IMR-90 (cell line): ENCODE measurements around the gene ACYP2. TPM values are rescaled to one million over a fixed set of nuclear protein-coding genes. Genes with fewer than 3 reads are reported as not detected.

Source experiments
- ATAC-seq: fragments of 200-7000 bp; cut with Tn5 transposase; 2 replicates; pipeline ENCODE4 v1.9.1; 2020; ENCODE audit warnings: low read depth, mild to moderate bottlenecking, moderate library complexity
- BruUV-seq: library from RNA; stranded (reverse); fragments of 400-500 nt; replicated peaks from 2 replicates; lab custom pipeline; 2021; lab: Mats Ljungman, UMichigan
- CTCF ChIA-PET: fragments of 300-600 bp; formaldehyde crosslinking; extraction: SDS; loops from one replicate; lab custom pipeline; 2021; ENCODE audit warnings: antibody characterized with exemption; lab: Yijun Ruan, JAX
- POLR2A ChIA-PET: fragments of 300-600 bp; sonication (Branson Sonifier 250); formaldehyde crosslinking; loops from one replicate; lab custom pipeline; 2022; ENCODE audit warnings: antibody characterized with exemption; ENCODE audit not compliant: unreplicated experiment; lab: Charles Lee
- DNase-seq: peaks from one replicate; pipeline ENCODE4 v3.0.0; 2013
- H2AFZ ChIP-seq: replicated peaks from 2 replicates; pipeline ENCODE3; 2013; ENCODE audit warnings: low read length, mild to moderate bottlenecking; ENCODE audit not compliant: poor library complexity
- H2AK5ac ChIP-seq: 2 replicates; pipeline ENCODE4 v1.6.1; 2013; ENCODE audit warnings: low read depth, low read length, inconsistent platforms
- H2AK9ac ChIP-seq: replicated peaks from 2 replicates; pipeline ENCODE3; 2013; ENCODE audit warnings: mild to moderate bottlenecking, low read depth, low read length, moderate library complexity; ENCODE audit not compliant: poor library complexity
- H2BK120ac ChIP-seq: 2 replicates; pipeline ENCODE4 v1.6.1; 2013; ENCODE audit warnings: low read depth, low read length, inconsistent platforms
- H2BK15ac ChIP-seq: 3 replicates; pipeline ENCODE4 v1.6.1; 2013; ENCODE audit warnings: low read depth, low read length, inconsistent platforms
- H2BK20ac ChIP-seq: 2 replicates; pipeline ENCODE4 v1.6.1; 2013; ENCODE audit warnings: low read depth, mild to moderate bottlenecking, inconsistent platforms, low read length, moderate library complexity
- H2BK5ac ChIP-seq: 2 replicates; pipeline ENCODE4 v1.6.1; 2013; ENCODE audit warnings: mild to moderate bottlenecking, low read depth, low read length, inconsistent platforms; ENCODE audit not compliant: poor library complexity, severe bottlenecking
- H3K14ac ChIP-seq: replicated peaks from 2 replicates; pipeline ENCODE4 v1.6.1; 2013; ENCODE audit warnings: low read depth, low read length, inconsistent platforms
- H3K18ac ChIP-seq: 2 replicates; pipeline ENCODE4 v1.6.1; 2013; ENCODE audit warnings: low read depth, low read length, control low read depth
- H3K23ac ChIP-seq: 2 replicates; pipeline ENCODE4 v1.6.1; 2013; ENCODE audit warnings: low read depth, low read length, inconsistent platforms
- H3K27ac ChIP-seq: 2 replicates; pipeline ENCODE4 v1.5.1; 2013; ENCODE audit warnings: mild to moderate bottlenecking, control low read depth, low read length; ENCODE audit not compliant: insufficient read depth
- H3K27me3 ChIP-seq: 2 replicates; pipeline ENCODE4 v1.6.1; 2013; ENCODE audit warnings: low read length; ENCODE audit not compliant: control insufficient read depth, insufficient read depth
- H3K36me3 ChIP-seq: 2 replicates; pipeline ENCODE4 v1.6.1; 2013; ENCODE audit warnings: low read length, mixed read lengths; ENCODE audit not compliant: control insufficient read depth, insufficient read depth
- H3K4ac ChIP-seq: 2 replicates; pipeline ENCODE4 v1.6.1; 2013; ENCODE audit warnings: low read depth, low read length, inconsistent platforms
- H3K4me1 ChIP-seq: 2 replicates; pipeline ENCODE4 v1.6.1; 2013; ENCODE audit warnings: low read length, mixed read lengths; ENCODE audit not compliant: control insufficient read depth, insufficient read depth
- H3K4me2 ChIP-seq: 2 replicates; pipeline ENCODE4 v1.6.1; 2013; ENCODE audit warnings: low read depth, mild to moderate bottlenecking, control low read depth, low read length, moderate library complexity
- H3K4me3 ChIP-seq: 2 replicates; pipeline ENCODE4 v1.5.1; 2013; ENCODE audit warnings: low read depth, mild to moderate bottlenecking, control low read depth, low read length, moderate library complexity; ENCODE audit not compliant: insufficient read depth
- H3K56ac ChIP-seq: 2 replicates; pipeline ENCODE4 v1.6.1; 2013; ENCODE audit warnings: low read length, inconsistent platforms; ENCODE audit not compliant: insufficient read depth; ENCODE audit errors: extremely low read depth
- H3K79me1 ChIP-seq, 2 experiments: 2 replicates each; pipeline ENCODE4 v1.6.1; 2013; ENCODE audit warnings: low read length in 2 of 2, inconsistent platforms in 1 of 2, low read depth in 1 of 2
- H3K9ac ChIP-seq: 2 replicates; pipeline ENCODE4 v1.6.1; 2013; ENCODE audit warnings: low read depth, low read length, control low read depth
- H3K9me1 ChIP-seq: 2 replicates; pipeline ENCODE4 v1.6.1; 2013; ENCODE audit warnings: low read length, inconsistent platforms; ENCODE audit not compliant: insufficient read depth
- H3K9me3 ChIP-seq: 2 replicates; pipeline ENCODE4 v1.6.1; 2013; ENCODE audit warnings: low read length; ENCODE audit not compliant: control insufficient read depth, insufficient read depth
- H4K20me1 ChIP-seq: 2 replicates; pipeline ENCODE4 v1.6.1; 2013; ENCODE audit warnings: low read length, inconsistent platforms; ENCODE audit not compliant: insufficient read depth
- H4K5ac ChIP-seq: 2 replicates; pipeline ENCODE4 v1.6.1; 2013; ENCODE audit warnings: mild to moderate bottlenecking, low read depth, low read length, control low read depth
- H4K8ac ChIP-seq, 2 experiments: 2 replicates each; pipeline ENCODE4 v1.6.1; 2013; ENCODE audit warnings: low read depth in 2 of 2, low read length in 2 of 2, control low read depth in 1 of 2, inconsistent platforms in 1 of 2
- H4K91ac ChIP-seq: 2 replicates; pipeline ENCODE4 v1.6.1; 2013; ENCODE audit warnings: low read depth, low read length, inconsistent platforms; ENCODE audit not compliant: insufficient read depth
- BHLHE40 ChIP-seq: fragments of 150-350 bp; IDR thresholded peaks from 2 replicates; pipeline ENCODE4 v1.6.1; 2016; ENCODE audit warnings: mild to moderate bottlenecking, low read depth, low read length
- CEBPB ChIP-seq: IDR thresholded peaks from 2 replicates; pipeline ENCODE4 v1.6.1; 2012; ENCODE audit warnings: low read depth, low read length, improper control_type of control experiment
- CHD1 ChIP-seq: IDR thresholded peaks from 2 replicates; pipeline ENCODE4 v1.6.1; 2012; ENCODE audit warnings: low read depth, low read length, improper control_type of control experiment
- FOS ChIP-seq: fragments of 150-350 bp; IDR thresholded peaks from 2 replicates; pipeline ENCODE4 v1.6.1; 2016; ENCODE audit warnings: low read depth, low read length
- MAFK ChIP-seq: IDR thresholded peaks from 2 replicates; pipeline ENCODE4 v1.6.1; 2012; ENCODE audit warnings: low read depth, low read length, improper control_type of control experiment
- MAZ ChIP-seq: IDR thresholded peaks from 2 replicates; pipeline ENCODE4 v1.6.1; 2012; ENCODE audit warnings: low read depth, mild to moderate bottlenecking, low read length, improper control_type of control experiment, moderate library complexity, borderline replicate concordance
- MXI1 ChIP-seq: IDR thresholded peaks from 2 replicates; pipeline ENCODE4 v1.6.1; 2012; ENCODE audit warnings: low read depth, mild to moderate bottlenecking, low read length, moderate library complexity, borderline replicate concordance
- NFE2L2 ChIP-seq: fragments of 150-350 bp; IDR thresholded peaks from 2 replicates; pipeline ENCODE4 v1.6.1; 2016; ENCODE audit warnings: low read depth, mild to moderate bottlenecking, low read length
- POLR2A ChIP-seq: IDR thresholded peaks from 2 replicates; pipeline ENCODE4 v1.6.1; 2012; ENCODE audit warnings: mild to moderate bottlenecking, low read depth, low read length
- RAD21 ChIP-seq: IDR thresholded peaks from 2 replicates; pipeline ENCODE4 v1.6.1; 2012; ENCODE audit warnings: low read length, improper control_type of control experiment
- RCOR1 ChIP-seq: IDR thresholded peaks from 2 replicates; pipeline ENCODE4 v1.6.1; 2012; ENCODE audit warnings: mild to moderate bottlenecking, low read length, improper control_type of control experiment; ENCODE audit not compliant: insufficient replicate concordance
- RFX5 ChIP-seq: IDR thresholded peaks from 2 replicates; pipeline ENCODE4 v1.8.0; 2012; ENCODE audit warnings: low read depth, mild to moderate bottlenecking, low read length, moderate library complexity
- SMC3 ChIP-seq: fragments of 150-350 bp; IDR thresholded peaks from 2 replicates; pipeline ENCODE4 v1.6.1; 2016; ENCODE audit warnings: low read depth, mild to moderate bottlenecking, antibody characterized with exemption, low read length, moderate library complexity
- WGBS, 2 experiments: methylation state at CpG; one replicate each; pipeline versions ENCODE4 v1.1.5 to v1.1.7; 2013; ENCODE audit warnings: missing lambda C conversion rate in 2 of 2; ENCODE audit not compliant: insufficient read length in 1 of 2; ENCODE audit errors: extremely low coverage in 2 of 2; 5-methylcytosine and 5-hydroxymethylcytosine counted together
- dilution Hi-C: fragments of 300-500 bp; cut with HindIII; formaldehyde crosslinking; loops from one replicate; pipeline ENCODE4 v1.14.3; 2018; ENCODE audit warnings: low sequenced_read_pairs; ENCODE audit not compliant: unreplicated experiment
- in situ Hi-C: fragments of 300-500 bp; cut with MboI; formaldehyde crosslinking; loops from 3 replicates; pipeline ENCODE4 v1.14.3; 2019; ENCODE audit warnings: low sequenced_read_pairs, inconsistent platforms, mixed read lengths
- intact Hi-C: fragments of 100-400 bp; cut with micrococcal nuclease; formaldehyde crosslinking; loops from 2 replicates; pipeline ENCODE4 v1.10.0; 2022
- polyA plus RNA-seq, 3 experiments: library from polyadenylated mRNA; depleted of rRNA; stranded (reverse); fragments of >200 nt; gene quantifications; 2 replicates each; pipeline ENCODE4 v1.2.3, GENCODE V29; 2012; ENCODE audit warnings: low replicate concordance in 1 of 3
- total RNA-seq: library from RNA; depleted of rRNA; stranded (reverse); fragments of >200 nt; gene quantifications from 2 replicates; pipeline ENCODE4 v1.2.3, GENCODE V29; 2012
- TF ChIP-seq, protein P1 (sequence below): conservative IDR thresholded peaks from 2 replicates; pipeline ENCODE4 v1.5.1; 2012; ENCODE audit warnings: mild to moderate bottlenecking, low read depth, low read length, improper control_type of control experiment
- TF ChIP-seq, protein P2 (sequence below): fragments of 150-350 bp; IDR thresholded peaks from 2 replicates; pipeline ENCODE4 v1.6.1; 2016; ENCODE audit warnings: low read depth, mild to moderate bottlenecking, low read length, moderate library complexity, borderline replicate concordance

Gene ACYP2
- total and polyA plus RNA-seq, 2 of the 4 experiments (the other 2 are of a cell fraction), result 3.9 to 7.4 TPM

- BruUV-seq, result no TSS peak
- intact Hi-C loops (no loop called here), dilution Hi-C loops (no loop called here), in situ Hi-C loops (no loop called here)
- Histone ChIP-seq H3K36me3 (no peaks in the 10 kb centered on the region), H4K91ac (no peak overlapping the region), H3K14ac (no peak overlapping the region), H3K56ac (no peak overlapping the region), H3K27me3 (no peaks in the 10 kb centered on the region), H2BK15ac (no peak overlapping the region), H3K27ac (no peak overlapping the region), H4K8ac (no peak overlapping the region), H3K9me3 (no peaks in the 10 kb centered on the region), H3K79me1 (no peaks in the 10 kb centered on the region), H3K4me3 (no peak overlapping the region), H3K9me1 (no peaks in the 10 kb centered on the region), H4K20me1 (no peaks in the 10 kb centered on the region), H3K4ac (no peak overlapping the region), H2AK5ac (no peak overlapping the region), H2BK20ac (no peak overlapping the region), H2AFZ (no peak overlapping the region), H3K9ac (no peak overlapping the region), H3K4me2 (no peak overlapping the region), H4K5ac (no peak overlapping the region), H3K18ac (no peak overlapping the region), H2AK9ac (no peak overlapping the region), H2BK120ac (no peak overlapping the region), H3K23ac (no peak overlapping the region), H2BK5ac (no peak overlapping the region), H3K4me1 (no peaks in the 10 kb centered on the region)
- ChIA-PET POLR2A (no interaction called here), CTCF (no interaction called here)
- WGBS, 2 experiments, result 86% methylated on average over 8 of the region's 37 CpGs; no CpG with 5 or more reads in 1 of the 2 experiments
- DNase-seq, result no peak
- no peak for ATAC-seq
- TF ChIP-seq CEBPB, result no peak
- TF ChIP-seq, protein P1, sequence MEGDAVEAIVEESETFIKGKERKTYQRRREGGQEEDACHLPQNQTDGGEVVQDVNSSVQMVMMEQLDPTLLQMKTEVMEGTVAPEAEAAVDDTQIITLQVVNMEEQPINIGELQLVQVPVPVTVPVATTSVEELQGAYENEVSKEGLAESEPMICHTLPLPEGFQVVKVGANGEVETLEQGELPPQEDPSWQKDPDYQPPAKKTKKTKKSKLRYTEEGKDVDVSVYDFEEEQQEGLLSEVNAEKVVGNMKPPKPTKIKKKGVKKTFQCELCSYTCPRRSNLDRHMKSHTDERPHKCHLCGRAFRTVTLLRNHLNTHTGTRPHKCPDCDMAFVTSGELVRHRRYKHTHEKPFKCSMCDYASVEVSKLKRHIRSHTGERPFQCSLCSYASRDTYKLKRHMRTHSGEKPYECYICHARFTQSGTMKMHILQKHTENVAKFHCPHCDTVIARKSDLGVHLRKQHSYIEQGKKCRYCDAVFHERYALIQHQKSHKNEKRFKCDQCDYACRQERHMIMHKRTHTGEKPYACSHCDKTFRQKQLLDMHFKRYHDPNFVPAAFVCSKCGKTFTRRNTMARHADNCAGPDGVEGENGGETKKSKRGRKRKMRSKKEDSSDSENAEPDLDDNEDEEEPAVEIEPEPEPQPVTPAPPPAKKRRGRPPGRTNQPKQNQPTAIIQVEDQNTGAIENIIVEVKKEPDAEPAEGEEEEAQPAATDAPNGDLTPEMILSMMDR, result no peak
- no peak for TF ChIP-seq RFX5
- TF ChIP-seq RCOR1, result no peak
- TF ChIP-seq SMC3, result no peak
- no peak for TF ChIP-seq BHLHE40
- TF ChIP-seq POLR2A, result no peak
- no peak for TF ChIP-seq RAD21
- TF ChIP-seq MAZ, result no peak
- TF ChIP-seq NFE2L2, result no peak
- TF ChIP-seq MAFK, result no peak
- no peak for TF ChIP-seq MXI1
- TF ChIP-seq FOS, result no peak
- no peak for TF ChIP-seq CHD1
- TF ChIP-seq, protein P2, sequence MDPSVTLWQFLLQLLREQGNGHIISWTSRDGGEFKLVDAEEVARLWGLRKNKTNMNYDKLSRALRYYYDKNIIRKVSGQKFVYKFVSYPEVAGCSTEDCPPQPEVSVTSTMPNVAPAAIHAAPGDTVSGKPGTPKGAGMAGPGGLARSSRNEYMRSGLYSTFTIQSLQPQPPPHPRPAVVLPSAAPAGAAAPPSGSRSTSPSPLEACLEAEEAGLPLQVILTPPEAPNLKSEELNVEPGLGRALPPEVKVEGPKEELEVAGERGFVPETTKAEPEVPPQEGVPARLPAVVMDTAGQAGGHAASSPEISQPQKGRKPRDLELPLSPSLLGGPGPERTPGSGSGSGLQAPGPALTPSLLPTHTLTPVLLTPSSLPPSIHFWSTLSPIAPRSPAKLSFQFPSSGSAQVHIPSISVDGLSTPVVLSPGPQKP, result no peak
Observed at GRCh38 chr2:54255230-54256090, 140.0 kb downstream of the ACYP2 start.
